Fibroblast of the aortic adventitia (primary cell): ENCODE measurements around the gene SPOCK1. TPM values are rescaled to one million over a fixed set of nuclear protein-coding genes. Genes with fewer than 3 reads are reported as not detected.

Source experiments
- DNase-seq: peaks from one replicate; pipeline ENCODE4 v3.0.0-alpha.2; 2010; ENCODE audit warnings: low read depth
- H3K4me3 ChIP-seq: 2 replicates; pipeline ENCODE4 v1.5.1; 2011; ENCODE audit warnings: low read depth, mild to moderate bottlenecking, control low read depth, low read length, moderate library complexity
- CTCF ChIP-seq: IDR thresholded peaks from 2 replicates; pipeline ENCODE4 v1.5.1; 2011; ENCODE audit warnings: mild to moderate bottlenecking, low read length, control low read depth, inconsistent platforms; ENCODE audit not compliant: insufficient read depth
- total RNA-seq: library from RNA; depleted of rRNA; stranded (reverse); fragments of >200 nt; gene quantifications from 2 replicates; pipeline ENCODE4 v1.2.3, GENCODE V29; 2012; ENCODE audit warnings: low replicate concordance

The SPOCK1 gene
- total RNA-seq, 1 donor = 174 TPM

- DNase-seq = peak; percentile 87
- peak; percentile 84 for TF ChIP-seq CTCF
- no peak overlapping the region for H3K4me3 ChIP-seq
Observed at GRCh38 chr5:137320056-137321045, 178.8 kb downstream of the SPOCK1 start.

DNA sequence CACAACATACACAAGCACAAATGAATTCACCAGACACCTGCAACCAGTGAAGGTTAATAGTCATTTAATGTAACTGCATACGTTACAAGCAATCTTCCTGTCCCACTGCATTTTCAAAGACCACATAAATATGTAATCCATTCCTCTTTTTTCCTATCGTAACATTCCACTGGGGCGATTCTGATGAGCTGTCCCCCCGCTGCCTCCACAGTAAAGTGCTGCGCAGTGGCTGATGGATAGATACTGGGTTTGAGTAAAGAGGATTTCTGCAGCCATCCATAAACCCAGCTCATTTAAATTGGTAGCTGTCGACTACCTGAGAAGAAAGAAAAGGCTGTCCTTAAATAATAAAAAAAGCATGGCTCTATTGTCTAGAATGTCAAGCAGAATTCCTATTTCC, 181.1 kb downstream of the SPOCK1 start:
- H3K4me3 ChIP-seq = no peak overlapping the region
- TF ChIP-seq CTCF = no peak
- no peak for DNase-seq

- peak; percentile 82 for DNase-seq
- H3K4me3 ChIP-seq = no peak overlapping the region
- no peak for TF ChIP-seq CTCF
Observed at GRCh38 chr5:137316346-137316736, 182.8 kb downstream of the SPOCK1 start.

DNA sequence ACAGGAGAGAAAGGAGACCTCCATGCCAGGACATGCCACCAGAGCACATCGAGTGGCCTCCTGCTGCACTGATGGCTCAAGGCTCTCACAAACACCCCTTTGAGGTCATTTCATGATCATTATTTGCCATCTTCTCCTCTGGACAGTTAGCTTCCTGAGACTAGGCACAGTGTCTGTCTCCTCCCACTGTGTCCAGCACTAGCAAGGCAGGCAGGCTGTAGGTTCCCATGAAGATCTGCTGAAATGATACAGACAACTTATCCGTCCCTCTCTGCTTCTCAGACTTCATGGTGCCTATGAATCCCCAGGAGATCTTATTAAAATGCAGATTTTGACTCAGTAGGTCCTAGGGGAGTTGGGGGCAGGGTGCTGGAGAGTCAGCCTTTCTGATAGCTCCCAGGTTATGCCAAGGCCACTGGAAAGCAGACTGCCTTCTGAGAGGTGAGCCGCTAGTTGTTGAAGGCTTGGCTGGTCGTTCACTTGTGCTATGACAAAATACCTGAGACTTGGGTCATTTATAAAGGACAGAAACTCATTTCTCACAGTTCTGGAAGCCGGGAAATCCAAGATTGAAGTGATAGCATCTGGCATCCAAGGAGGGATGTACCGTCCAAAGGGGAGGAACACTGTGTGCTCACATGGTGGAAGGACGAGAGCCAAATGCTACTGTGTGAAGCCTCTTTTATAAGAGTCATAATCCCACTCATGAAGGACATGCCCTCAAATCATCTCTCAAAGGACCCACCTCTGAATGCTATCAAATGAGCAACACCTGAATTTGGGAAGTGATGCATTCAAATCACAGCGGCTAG, 183.4 kb downstream of the SPOCK1 start:
- H3K4me3 ChIP-seq = no peak overlapping the region
- TF ChIP-seq CTCF = no peak
- no peak for DNase-seq

DNA sequence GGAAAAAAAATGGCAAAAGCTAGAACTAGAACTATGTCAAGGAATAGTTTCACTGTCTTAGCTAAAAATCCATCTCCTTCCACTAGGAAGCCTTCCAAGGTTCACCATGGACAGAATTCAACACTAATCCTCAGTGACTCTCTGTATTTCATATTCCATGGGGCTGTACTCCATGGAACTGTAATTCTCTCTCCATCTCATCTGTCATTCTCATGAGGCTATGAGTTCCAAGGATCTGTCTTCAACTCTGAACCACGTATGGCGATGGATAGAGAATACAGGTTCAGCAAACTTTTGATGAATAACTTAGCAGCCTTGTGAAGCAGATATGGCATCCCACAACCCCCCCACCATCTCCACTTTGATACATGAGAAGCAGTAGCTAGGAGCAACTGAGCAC, 184.0 kb downstream of the SPOCK1 start:
- TF ChIP-seq CTCF = no peak
- no peak for DNase-seq
- H3K4me3 ChIP-seq = no peak overlapping the region

GRCh38 chr5:137313526-137314175, 185.5 kb downstream of the SPOCK1 start:
- no peak overlapping the region for H3K4me3 ChIP-seq
- no peak for TF ChIP-seq CTCF
- DNase-seq = peak; percentile 31
